Uterus (tissue), 4 donors: ENCODE measurements around the gene GPR176. TPM values are rescaled to one million over a fixed set of nuclear protein-coding genes. Genes with fewer than 3 reads are reported as not detected.

Experiments
- DNase-seq, 2 donors: peaks; one replicate each; pipeline ENCODE4 v3.0.0-alpha.2; 2019 to 2020
- H3K27ac ChIP-seq, 2 donors: fragments of 200-600 bp; sonication (generic); 1 replicate in 1 of 2; 2 replicates in 1 of 2; pipeline ENCODE4 v1.5.1; 2016 to 2018
- H3K27me3 ChIP-seq, 2 donors: fragments of 200-600 bp; sonication (generic); one replicate each; pipeline ENCODE4 v1.5.1; 2018 to 2019; ENCODE audit warnings: control low read depth in 1 of 2
- H3K36me3 ChIP-seq, 2 donors: fragments of 200-600 bp; sonication (generic); one replicate each; pipeline ENCODE4 v1.5.1; 2019; ENCODE audit warnings: control low read depth in 1 of 2
- H3K4me1 ChIP-seq, 2 donors: fragments of 200-600 bp; sonication (generic); one replicate each; pipeline ENCODE4 v1.5.1; 2018 to 2019; ENCODE audit warnings: control low read depth in 1 of 2
- H3K4me3 ChIP-seq, 2 donors: fragments of 200-600 bp; sonication (generic); 1 replicate in 1 of 2; 2 replicates in 1 of 2; pipeline ENCODE4 v1.5.1; 2018 to 2019; ENCODE audit warnings: mild to moderate bottlenecking in 1 of 2
- H3K9me3 ChIP-seq, 2 donors: fragments of 200-600 bp; sonication (generic); one replicate each; pipeline ENCODE4 v1.5.1; 2019; ENCODE audit warnings: control low read depth in 1 of 2
- CTCF ChIP-seq, 4 experiments: fragments of 200-600 bp in 2 of 4; fragments of 450-650 bp in 2 of 4; sonication (generic) in 2 of 4; IDR thresholded peaks; one replicate each; pipeline ENCODE4 v1.5.1; 2016 to 2019; ENCODE audit warnings: antibody characterized with exemption in 4 of 4, mild to moderate bottlenecking in 2 of 4, moderate library complexity in 1 of 4
- POLR2A ChIP-seq, 2 donors: fragments of 450-650 bp; IDR thresholded peaks; one replicate each; pipeline ENCODE4 v1.6.1; 2016; ENCODE audit warnings: antibody characterized with exemption in 2 of 2, mild to moderate bottlenecking in 1 of 2, moderate library complexity in 1 of 2
- intact Hi-C: fragments of 100-400 bp; cut with DNase I; formaldehyde crosslinking; loops from one replicate; pipeline ENCODE4 v1.15.1; 2023; ENCODE audit warnings: low total_unique reads
- total RNA-seq, 4 donors: library from RNA; depleted of rRNA in 3 of 4; stranded (reverse); fragments of >200 nt in 3 of 4; gene quantifications; one replicate each; pipeline versions ENCODE4 v1.1.0 to v1.2.4, GENCODE V29; 2014 to 2023
- donor health status: DM: yes; HTN: yes; CAD: no.

The GPR176 gene
- total RNA-seq, 4 donors from 2014 or later, result 5.5 to 11.8 (median 7.1) TPM

- intact Hi-C loops, result no loop called here
- Histone ChIP-seq H3K9me3 (no peaks in the 10 kb centered on the region), H3K4me3 (no peak overlapping the region), H3K27me3 (no peaks in the 10 kb centered on the region), H3K4me1 (no peaks in the 10 kb centered on the region), H3K36me3 (no peaks in the 10 kb centered on the region), H3K27ac (no peak overlapping the region)
- no peak for TF ChIP-seq CTCF (IDR thresholded peaks at IDR 0.05)
- no peak for TF ChIP-seq POLR2A (IDR thresholded peaks at IDR 0.05)
- no peak for DNase-seq
Measured at GRCh38 chr15:39951561-39951960, 31.5 kb upstream of the GPR176 start.

DNA sequence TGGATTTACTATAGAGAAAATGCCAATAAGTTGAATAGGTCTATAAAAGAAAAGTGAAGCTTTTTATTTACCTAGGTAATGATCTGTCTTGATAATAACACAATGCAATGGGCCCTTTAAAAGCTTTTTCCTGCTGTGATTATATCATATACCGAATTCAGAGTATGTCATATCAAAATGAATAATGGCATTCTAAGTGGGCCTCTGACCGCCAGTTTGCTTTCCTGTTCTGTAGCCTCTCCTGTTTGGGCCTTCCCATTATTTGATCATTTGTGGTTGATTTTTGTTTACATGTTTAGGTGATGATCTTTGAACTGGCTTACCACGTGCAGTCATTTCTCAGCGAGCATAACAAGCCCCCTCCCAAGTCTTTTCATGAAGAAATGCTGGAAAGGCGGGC lies 28.8 kb upstream of the GPR176 start:
- Histone ChIP-seq H3K27ac (no peak overlapping the region), H3K27me3 (no peaks in the 10 kb centered on the region), H3K4me1 (no peaks in the 10 kb centered on the region), H3K9me3 (no peaks in the 10 kb centered on the region), H3K36me3 (no peaks in the 10 kb centered on the region), H3K4me3 (no peak overlapping the region)
- DNase-seq, result no peak
- TF ChIP-seq POLR2A (IDR thresholded peaks at IDR 0.05) (no peak), CTCF (IDR thresholded peaks at IDR 0.05) (no peak)
- intact Hi-C loops, result no loop called here

DNA sequence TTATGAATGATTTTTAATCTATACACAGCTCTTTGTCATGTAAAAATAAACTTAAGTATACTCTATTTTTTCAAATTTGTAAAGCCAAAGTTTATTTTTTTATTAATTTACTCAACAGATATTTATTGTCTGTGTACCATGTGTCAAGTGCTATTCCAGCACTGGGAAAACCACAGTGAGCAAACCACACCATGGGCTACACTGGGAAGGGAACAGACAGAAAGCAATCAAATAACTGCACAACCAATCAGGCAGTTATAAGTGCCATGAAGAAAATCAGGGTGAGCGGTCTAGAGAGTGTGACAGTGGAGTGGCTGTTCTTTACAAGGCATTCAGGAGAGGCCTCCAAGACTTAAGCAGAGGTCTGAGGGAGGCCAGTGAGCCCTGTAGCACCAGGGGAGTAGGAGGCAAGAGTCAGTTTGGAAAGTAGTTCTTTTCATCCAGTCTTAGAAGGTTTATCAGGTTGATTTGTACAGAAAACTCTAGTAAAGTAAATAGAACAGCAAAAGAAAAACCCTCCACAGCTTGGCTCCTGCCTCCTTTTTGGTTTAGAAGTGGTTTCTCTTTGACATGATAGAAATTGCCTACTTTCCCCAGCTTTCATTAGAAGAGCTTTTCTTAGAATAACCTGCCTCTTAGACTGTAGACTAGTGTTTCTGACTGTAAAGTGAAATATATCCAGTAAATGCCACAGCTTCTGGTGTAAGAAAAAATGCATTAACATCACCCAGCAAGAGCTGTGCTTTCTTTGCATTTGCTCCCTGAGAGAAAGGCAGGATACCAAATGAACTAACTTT lies 27.5 kb upstream of the GPR176 start:
- intact Hi-C loops, result no loop called here
- TF ChIP-seq POLR2A (IDR thresholded peaks at IDR 0.05), result no peak
- no peaks in the 10 kb centered on the region for H3K36me3 ChIP-seq
- H3K27ac ChIP-seq, result no peak overlapping the region
- no peaks in the 10 kb centered on the region for H3K9me3 ChIP-seq
- no peak for DNase-seq
- no peaks in the 10 kb centered on the region for H3K27me3 ChIP-seq
- no peak overlapping the region for H3K4me3 ChIP-seq
- no peaks in the 10 kb centered on the region for H3K4me1 ChIP-seq

DNA sequence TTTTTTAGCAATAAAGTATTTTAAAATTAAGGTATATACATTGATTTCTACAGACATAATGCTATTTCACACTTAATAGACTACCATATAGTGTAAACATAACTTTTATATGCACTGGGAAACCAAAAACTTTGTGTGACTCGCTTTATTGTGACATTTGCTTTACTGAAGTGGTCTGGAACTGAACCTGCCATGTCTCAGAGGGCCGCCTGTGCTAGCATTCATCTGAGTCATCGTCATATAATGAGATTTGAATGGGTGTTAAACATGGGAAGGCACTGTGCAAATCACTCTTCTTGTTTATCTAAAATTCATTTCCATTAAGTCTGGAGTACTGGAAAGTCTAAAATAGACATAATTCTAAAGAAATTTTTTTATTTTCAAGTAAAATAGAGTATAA lies 26.8 kb upstream of the GPR176 start:
- no peaks in the 10 kb centered on the region for H3K27me3 ChIP-seq
- intact Hi-C loops, result no loop called here
- no peaks in the 10 kb centered on the region for H3K9me3 ChIP-seq
- TF ChIP-seq POLR2A (IDR thresholded peaks at IDR 0.05) (no peak), CTCF (IDR thresholded peaks at IDR 0.05) (no peak)
- H3K4me3 ChIP-seq, result no peak overlapping the region
- H3K36me3 ChIP-seq, result no peaks in the 10 kb centered on the region
- H3K4me1 ChIP-seq, result no peaks in the 10 kb centered on the region
- no peak for DNase-seq
- H3K27ac ChIP-seq, result no peak overlapping the region

GRCh38 chr15:39944726-39945125 lies 24.7 kb upstream of the GPR176 start:
- H3K36me3 ChIP-seq, result no peaks in the 10 kb centered on the region
- no peak for TF ChIP-seq CTCF (IDR thresholded peaks at IDR 0.05)
- no peak for TF ChIP-seq POLR2A (IDR thresholded peaks at IDR 0.05)
- H3K27me3 ChIP-seq, result no peaks in the 10 kb centered on the region
- H3K27ac ChIP-seq, result peak overlapping the region in 1 of 2 donors; percentile 5
- H3K4me3 ChIP-seq, result no peak overlapping the region
- no peaks in the 10 kb centered on the region for H3K4me1 ChIP-seq
- intact Hi-C loops, result no loop called here
- DNase-seq, result no peak
- no peaks in the 10 kb centered on the region for H3K9me3 ChIP-seq
